Coronary artery (tissue), 2 donors: Measurements from ENCODE around the gene RIN3.

ENCODE experiments used
- DNase-seq: peaks from one replicate; pipeline ENCODE4 v3.0.0-alpha.2; 2017; ENCODE audit warnings: low spot score
- H3K27ac ChIP-seq, 2 donors: fragments of 200-600 bp; sonication (generic); one replicate each; pipeline ENCODE4 v1.5.1; 2016 to 2019
- H3K4me3 ChIP-seq: fragments of 200-600 bp; sonication (generic); 2 replicates; pipeline ENCODE4 v1.5.1; 2016; ENCODE audit warnings: mild to moderate bottlenecking, moderate library complexity
- TF ChIP-seq, protein P1 (sequence below): fragments of 200-600 bp; sonication (generic); IDR thresholded peaks from one replicate; pipeline ENCODE4 v1.5.1; 2019; ENCODE audit warnings: antibody characterized with exemption

The RIN3 gene

DNA sequence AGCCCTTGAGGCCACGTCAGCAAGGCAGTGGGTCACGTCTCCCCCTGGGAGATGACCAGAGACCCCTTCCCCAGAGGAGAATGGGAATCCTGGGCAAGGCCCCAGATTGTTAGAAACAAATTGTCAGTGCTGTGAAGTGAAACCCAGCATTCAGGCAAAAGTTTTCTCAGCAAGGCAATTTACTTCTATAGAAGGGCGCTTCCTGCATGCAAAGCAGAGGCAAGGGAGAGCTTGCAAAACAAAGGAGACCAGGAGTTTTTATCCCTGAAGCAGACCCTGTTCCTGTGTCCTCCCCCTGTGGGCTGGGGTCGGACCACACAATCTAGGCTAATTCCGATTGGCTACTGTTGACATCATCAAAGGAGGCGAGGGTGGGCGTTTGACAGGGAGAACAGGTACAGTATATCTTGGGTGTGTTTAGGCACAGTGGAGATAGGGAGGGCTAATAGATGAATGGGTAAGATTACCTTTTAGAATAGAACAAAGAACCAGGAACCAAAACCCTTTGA lies 114.2 kb downstream of the RIN3 start:
- TF ChIP-seq, protein P1, sequence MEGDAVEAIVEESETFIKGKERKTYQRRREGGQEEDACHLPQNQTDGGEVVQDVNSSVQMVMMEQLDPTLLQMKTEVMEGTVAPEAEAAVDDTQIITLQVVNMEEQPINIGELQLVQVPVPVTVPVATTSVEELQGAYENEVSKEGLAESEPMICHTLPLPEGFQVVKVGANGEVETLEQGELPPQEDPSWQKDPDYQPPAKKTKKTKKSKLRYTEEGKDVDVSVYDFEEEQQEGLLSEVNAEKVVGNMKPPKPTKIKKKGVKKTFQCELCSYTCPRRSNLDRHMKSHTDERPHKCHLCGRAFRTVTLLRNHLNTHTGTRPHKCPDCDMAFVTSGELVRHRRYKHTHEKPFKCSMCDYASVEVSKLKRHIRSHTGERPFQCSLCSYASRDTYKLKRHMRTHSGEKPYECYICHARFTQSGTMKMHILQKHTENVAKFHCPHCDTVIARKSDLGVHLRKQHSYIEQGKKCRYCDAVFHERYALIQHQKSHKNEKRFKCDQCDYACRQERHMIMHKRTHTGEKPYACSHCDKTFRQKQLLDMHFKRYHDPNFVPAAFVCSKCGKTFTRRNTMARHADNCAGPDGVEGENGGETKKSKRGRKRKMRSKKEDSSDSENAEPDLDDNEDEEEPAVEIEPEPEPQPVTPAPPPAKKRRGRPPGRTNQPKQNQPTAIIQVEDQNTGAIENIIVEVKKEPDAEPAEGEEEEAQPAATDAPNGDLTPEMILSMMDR: no peak
- H3K4me3 ChIP-seq: no peak overlapping the region
- DNase-seq: no peak
- H3K27ac ChIP-seq: no peak overlapping the region

DNA sequence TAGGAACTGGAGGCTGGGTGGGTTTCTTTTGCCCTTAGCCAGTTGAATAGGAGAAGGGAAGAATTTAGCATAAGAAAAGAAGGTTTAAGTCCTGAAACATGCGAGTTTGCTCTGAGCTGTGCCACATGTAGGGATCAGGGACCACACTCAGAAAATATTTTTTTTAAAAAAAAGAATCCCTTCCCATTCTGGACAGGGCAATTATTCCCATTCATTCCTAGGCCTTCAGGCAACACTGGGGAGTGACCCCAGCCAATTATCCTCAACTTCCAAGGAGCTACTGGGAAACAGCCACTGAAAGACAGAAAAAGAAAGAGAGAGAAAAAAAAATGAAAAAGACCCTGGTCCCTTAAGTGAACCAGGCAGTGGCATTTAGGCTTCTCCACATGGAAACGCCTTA lies 115.1 kb downstream of the RIN3 start:
- Histone ChIP-seq H3K4me3 (no peak overlapping the region), H3K27ac (no peak overlapping the region)
- TF ChIP-seq, protein P1: no peak
- DNase-seq: no peak

DNA sequence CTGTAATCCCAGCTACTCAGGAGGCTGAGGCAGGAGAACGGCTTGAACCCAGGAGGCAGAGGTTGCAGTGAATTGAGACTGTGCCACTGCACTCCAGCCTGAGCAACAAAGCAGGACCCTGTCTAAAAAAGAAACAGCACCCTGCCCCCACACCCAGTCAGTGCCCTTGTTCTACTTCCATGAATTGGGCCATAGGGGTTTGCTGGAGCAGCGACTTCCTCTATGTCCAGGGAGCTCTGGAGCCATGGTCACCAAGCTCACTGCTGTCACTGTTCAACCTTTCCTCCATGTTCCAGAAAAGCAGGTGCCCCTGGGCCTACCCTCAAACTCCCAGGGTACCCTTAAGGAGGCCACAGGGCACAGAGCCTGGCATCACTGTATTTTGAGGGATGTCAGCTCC lies 116.8 kb downstream of the RIN3 start:
- H3K27ac ChIP-seq: no peak overlapping the region
- no peak for DNase-seq

DNA sequence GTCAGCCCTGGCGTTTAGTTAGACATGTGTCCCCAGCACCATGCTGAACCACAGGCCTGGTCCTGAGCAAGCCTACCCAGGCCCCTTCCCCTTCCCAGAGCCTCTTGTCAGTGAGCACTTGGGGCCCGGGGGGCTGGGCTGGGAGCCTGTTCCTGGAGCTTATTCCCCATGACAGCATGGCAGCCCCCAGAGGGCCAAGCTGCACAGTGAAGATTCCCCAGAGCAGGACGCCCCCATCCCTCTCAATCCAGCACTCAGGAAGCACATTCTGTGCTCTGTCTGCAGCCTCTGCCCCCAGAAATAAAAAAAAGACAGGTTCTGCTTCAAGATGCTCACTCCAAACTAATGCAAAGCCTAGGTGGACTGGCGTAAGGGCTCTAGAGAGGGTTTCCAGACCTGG lies 117.5 kb downstream of the RIN3 start:
- no peak for DNase-seq

More for the DNA sequence above, 116.8 kb downstream of the RIN3 start:
- H3K4me3 ChIP-seq: no peak overlapping the region
- TF ChIP-seq, protein P1: no peak

DNA sequence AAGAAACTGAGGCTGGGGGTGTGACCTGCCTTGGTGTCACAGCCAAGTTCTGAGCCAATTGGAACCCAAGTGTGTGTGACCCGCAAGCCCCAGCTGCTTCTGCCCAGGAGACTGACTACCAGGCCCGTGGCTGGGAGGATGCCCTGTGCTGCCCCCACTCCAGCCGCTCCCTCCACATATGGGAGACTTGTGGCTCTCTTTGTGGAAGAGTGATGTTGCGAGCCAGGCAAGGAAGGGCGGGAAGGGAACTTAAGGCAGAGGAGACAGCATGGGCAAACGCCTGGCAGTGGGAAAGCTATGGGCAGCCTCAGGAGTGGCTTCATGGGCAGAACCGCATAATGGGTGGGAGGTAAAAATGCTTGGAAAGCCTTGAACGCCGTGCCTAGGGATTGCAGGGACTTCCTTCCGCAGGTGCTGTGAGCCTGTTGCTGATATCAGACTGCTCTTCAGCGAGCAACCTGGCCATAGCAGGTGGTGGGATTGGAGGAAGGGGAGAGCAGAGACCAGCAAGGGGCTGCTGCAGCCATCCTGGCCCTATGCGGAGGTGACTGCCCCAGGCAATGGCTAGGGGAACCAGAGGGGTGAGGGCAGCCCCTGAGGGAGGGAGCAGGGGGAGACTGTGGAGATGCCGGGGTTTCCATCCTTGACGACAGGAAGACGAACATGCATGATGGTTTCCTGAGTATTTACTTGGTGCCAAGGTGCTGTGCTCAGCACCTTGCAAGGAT lies 119.1 kb downstream of the RIN3 start:
- peak overlapping the region; percentile 16 to 38 for H3K27ac ChIP-seq
- TF ChIP-seq, protein P1: no peak
- H3K4me3 ChIP-seq: no peak overlapping the region
- DNase-seq: no peak

More for the DNA sequence above, 117.5 kb downstream of the RIN3 start:
- Histone ChIP-seq H3K4me3 (no peak overlapping the region), H3K27ac (no peak overlapping the region)
- TF ChIP-seq, protein P1: no peak

DNA sequence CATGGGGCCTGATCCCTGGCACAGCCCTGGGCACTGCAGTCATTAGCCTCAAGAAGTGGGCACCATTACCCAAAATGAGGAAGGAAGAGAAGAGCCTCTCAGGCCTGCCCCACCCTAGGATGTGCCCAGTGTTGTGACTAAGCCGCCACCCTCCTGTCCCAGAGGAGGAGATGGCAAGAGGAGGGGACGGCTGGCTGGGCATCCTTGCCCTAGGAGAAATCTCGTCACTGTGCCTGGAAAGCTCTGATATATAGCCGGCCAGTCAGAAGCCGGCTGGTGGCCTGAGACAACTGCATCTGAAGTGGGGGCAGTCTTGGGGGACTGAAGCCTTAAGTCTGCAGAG lies 119.7 kb downstream of the RIN3 start:
- TF ChIP-seq, protein P1: no peak
- no peak overlapping the region for H3K4me3 ChIP-seq
- no peak for DNase-seq
- H3K27ac ChIP-seq: peak overlapping the region; percentile 16 to 38

DNA sequence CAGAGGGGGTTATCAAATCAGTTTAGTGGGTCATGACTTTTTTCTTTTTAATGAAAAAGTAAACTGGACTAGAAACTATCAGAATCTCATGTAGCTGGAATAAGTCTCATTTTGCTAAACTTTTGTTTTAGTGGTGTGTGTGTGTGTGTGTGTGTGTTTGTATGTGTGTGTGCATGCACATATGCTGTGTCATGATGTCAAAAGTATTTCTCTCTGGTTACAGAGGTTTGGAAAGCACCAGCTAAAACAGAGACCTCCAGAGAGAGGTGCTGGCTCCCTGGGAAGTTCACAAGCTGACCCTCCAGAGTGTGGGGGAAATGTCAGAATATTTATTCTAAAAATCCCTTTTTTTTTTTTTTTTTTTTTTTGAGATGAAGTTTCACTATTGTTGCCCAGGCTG lies 120.1 kb downstream of the RIN3 start:
- TF ChIP-seq, protein P1: no peak
- Histone ChIP-seq H3K27ac (no peak overlapping the region), H3K4me3 (no peak overlapping the region)
- DNase-seq: no peak
